H1 (cell line): ENCODE results near the gene ZNF652. TPM values are rescaled to one million over a fixed set of nuclear protein-coding genes. Genes with fewer than 3 reads are reported as not detected.
"Not testable (repeated sequence)": the region's sequence is repeated elsewhere in the genome, so short reads cannot be mapped to it uniquely, and the experiment has no call there.

ENCODE experiments used
- CTCF ChIA-PET: fragments of 300-600 bp; sonication (Branson Sonifier 250); formaldehyde crosslinking; loops from one replicate; lab custom pipeline; 2021; ENCODE audit not compliant: partially characterized antibody; lab: Charles Lee
- POLR2A ChIA-PET: fragments of 300-600 bp; sonication (Branson Sonifier 250); formaldehyde crosslinking; loops from one replicate; lab custom pipeline; 2021; ENCODE audit warnings: inconsistent platforms; ENCODE audit not compliant: partially characterized antibody; lab: Charles Lee
- DNase-seq, 2 experiments: peaks; one replicate each; pipeline versions ENCODE4 v3.0.0 to v3.0.0-alpha.2; 2010 to 2022; ENCODE audit warnings: low spot score in 2 of 2, low read depth in 1 of 2, mixed read lengths in 1 of 2
- FAIRE-seq: peaks from 2 replicates; lab custom pipeline; 2011; peaks lifted over from hg19 to GRCh38; lab: Jason Lieb, UNC
- H2AFZ ChIP-seq: 2 replicates; pipeline ENCODE4 v1.8.1; 2012; ENCODE audit warnings: low read length, inconsistent platforms
- H2AK5ac ChIP-seq: 2 replicates; pipeline ENCODE4 v1.6.1; 2013; ENCODE audit warnings: low read depth, low read length
- H2BK120ac ChIP-seq: replicated peaks from 2 replicates; pipeline ENCODE3; 2013; ENCODE audit warnings: low read depth, low read length, inconsistent platforms
- H2BK12ac ChIP-seq: 2 replicates; pipeline ENCODE4 v1.6.1; 2013; ENCODE audit warnings: low read depth, low read length
- H2BK15ac ChIP-seq: 2 replicates; pipeline ENCODE4 v1.6.1; 2013; ENCODE audit warnings: low read length
- H2BK20ac ChIP-seq: 2 replicates; pipeline ENCODE4 v1.6.1; 2013; ENCODE audit warnings: low read length
- H2BK5ac ChIP-seq: 2 replicates; pipeline ENCODE4 v1.6.1; 2013; ENCODE audit warnings: low read depth, low read length
- H3K14ac ChIP-seq: 2 replicates; pipeline ENCODE4 v1.6.1; 2013; ENCODE audit warnings: inconsistent platforms; ENCODE audit not compliant: insufficient read length
- H3K18ac ChIP-seq: 2 replicates; pipeline ENCODE4 v1.6.1; 2013; ENCODE audit warnings: low read length; ENCODE audit errors: extremely low read depth
- H3K23ac ChIP-seq: 2 replicates; pipeline ENCODE4 v1.6.1; 2013; ENCODE audit warnings: inconsistent platforms; ENCODE audit not compliant: insufficient read length
- H3K23me2 ChIP-seq: 2 replicates; pipeline ENCODE4 v1.6.1; 2013; ENCODE audit warnings: low read depth, low read length
- H3K27ac ChIP-seq: 2 replicates; pipeline ENCODE4 v1.6.1; 2011; ENCODE audit warnings: low read depth, low read length, inconsistent platforms
- H3K27me3 ChIP-seq, 4 experiments: replicated peaks in 1 of 4; 1 replicate in 1 of 4; 2 replicates in 3 of 4; pipeline versions ENCODE4 v1.6.1 to v1.8.1; 2011 to 2013; ENCODE audit warnings: low read length in 3 of 4, mild to moderate bottlenecking in 3 of 4, inconsistent platforms in 2 of 4, mixed read lengths in 2 of 4, moderate library complexity in 1 of 4; ENCODE audit not compliant: control insufficient read depth in 3 of 4, insufficient read depth in 3 of 4; ENCODE audit errors: extremely low read depth in 1 of 4
- H3K36me3 ChIP-seq, 4 experiments: 2 replicates each; pipeline versions ENCODE4 v1.6.1 to v1.8.1; 2011 to 2013; ENCODE audit warnings: mild to moderate bottlenecking in 4 of 4, low read length in 3 of 4, moderate library complexity in 2 of 4, control low read depth in 1 of 4, inconsistent platforms in 1 of 4; ENCODE audit not compliant: insufficient read depth in 4 of 4, control insufficient read depth in 2 of 4
- H3K4ac ChIP-seq: replicated peaks from 2 replicates; pipeline ENCODE3; 2013; ENCODE audit warnings: low read length, low read depth, mixed read lengths, inconsistent platforms; ENCODE audit not compliant: insufficient read length
- H3K4me1 ChIP-seq, 4 experiments: replicated peaks in 1 of 4; 1 replicate in 1 of 4; 2 replicates in 3 of 4; pipeline versions ENCODE4 v1.6.1 to v1.8.1; 2011 to 2013; ENCODE audit warnings: low read length in 3 of 4, inconsistent platforms in 2 of 4, mixed read lengths in 1 of 4; ENCODE audit not compliant: insufficient read depth in 4 of 4, control insufficient read depth in 3 of 4
- H3K4me2 ChIP-seq, 2 experiments: 2 replicates each; pipeline versions ENCODE4 v1.6.1 to v1.8.1; 2011 to 2013; ENCODE audit warnings: low read depth in 2 of 2, low read length in 2 of 2, control low read depth in 1 of 2, inconsistent platforms in 1 of 2, mild to moderate bottlenecking in 1 of 2; ENCODE audit not compliant: insufficient read depth in 1 of 2
- H3K4me3 ChIP-seq, 4 experiments: fragments of 200-600, 300-600 bp in 1 of 4; sonication (generic), shearing (Covaris generic), sonication (Bioruptor Twin) in 1 of 4; 2 replicates each; pipeline versions ENCODE4 v1.5.1 to v1.8.1; 2011 to 2016; ENCODE audit warnings: low read length in 4 of 4, low read depth in 3 of 4, control low read depth in 2 of 4, inconsistent platforms in 2 of 4, mild to moderate bottlenecking in 2 of 4, mixed read lengths in 1 of 4, moderate library complexity in 1 of 4; ENCODE audit not compliant: insufficient read depth in 2 of 4; ENCODE audit errors: extremely low read depth in 1 of 4
- H3K56ac ChIP-seq: replicated peaks from 2 replicates; pipeline ENCODE3; 2013; ENCODE audit warnings: low read depth, mild to moderate bottlenecking, mixed read lengths, low read length, inconsistent platforms; ENCODE audit not compliant: insufficient read length
- H3K79me1 ChIP-seq: 2 replicates; pipeline ENCODE4 v1.6.1; 2013; ENCODE audit warnings: low read depth, low read length, control low read depth
- H3K79me2 ChIP-seq, 2 experiments: 2 replicates each; pipeline versions ENCODE4 v1.6.1 to v1.8.1; 2012 to 2013; ENCODE audit warnings: low read length in 2 of 2, mild to moderate bottlenecking in 2 of 2, inconsistent platforms in 1 of 2; ENCODE audit not compliant: insufficient read depth in 2 of 2, control insufficient read depth in 1 of 2
- H3K9ac ChIP-seq, 4 experiments: replicated peaks in 1 of 4; 1 replicate in 1 of 4; 2 replicates in 3 of 4; pipeline versions ENCODE4 v1.6.1 to v1.8.1; 2011 to 2013; ENCODE audit warnings: low read depth in 3 of 4, low read length in 3 of 4, control low read depth in 2 of 4, mild to moderate bottlenecking in 2 of 4, moderate library complexity in 2 of 4, inconsistent platforms in 1 of 4; ENCODE audit errors: extremely low read depth in 1 of 4
- H3K9me3 ChIP-seq, 2 experiments: 2 replicates each; pipeline versions ENCODE4 v1.6.1 to v1.8.1; 2012 to 2013; ENCODE audit warnings: mild to moderate bottlenecking in 2 of 2, moderate library complexity in 2 of 2, control low read depth in 1 of 2, inconsistent platforms in 1 of 2, low read depth in 1 of 2, low read length in 1 of 2, mixed read lengths in 1 of 2; ENCODE audit not compliant: insufficient read depth in 2 of 2
- H4K20me1 ChIP-seq, 2 experiments: replicated peaks in 1 of 2; 2 replicates each; pipeline versions ENCODE3 to v1.8.1; 2011 to 2013; ENCODE audit warnings: inconsistent platforms in 2 of 2, low read length in 2 of 2, mild to moderate bottlenecking in 1 of 2; ENCODE audit not compliant: insufficient read depth in 2 of 2, control insufficient read depth in 1 of 2
- H4K5ac ChIP-seq: 2 replicates; pipeline ENCODE4 v1.6.1; 2013; ENCODE audit warnings: low read length, low read depth, mixed read lengths, inconsistent platforms; ENCODE audit not compliant: insufficient read length
- H4K8ac ChIP-seq: 2 replicates; pipeline ENCODE4 v1.8.0; 2013; ENCODE audit warnings: mild to moderate bottlenecking, moderate library complexity, low read length, inconsistent platforms; ENCODE audit not compliant: insufficient read depth; ENCODE audit errors: extremely low read depth
- H4K91ac ChIP-seq: replicated peaks from 2 replicates; pipeline ENCODE3; 2013; ENCODE audit warnings: low read length, mixed read lengths, inconsistent platforms; ENCODE audit not compliant: insufficient read length
- whole genome bisulfite sequencing, 2 experiments: shearing (Covaris generic) in 1 of 2; methylation state at CpG; one replicate each; pipeline versions ENCODE4 v1.1.6 to v1.1.7; 2013 to 2015; ENCODE audit warnings: low lambda C conversion rate in 2 of 2, mixed read lengths in 2 of 2, inconsistent platforms in 1 of 2, low coverage in 1 of 2, missing lambda C conversion rate in 1 of 2; ENCODE audit not compliant: insufficient replicate concordance in 2 of 2, insufficient coverage in 1 of 2, insufficient read length in 1 of 2; ENCODE audit errors: extremely low coverage in 1 of 2, missing lambda C conversion rate in 1 of 2; 5-methylcytosine and 5-hydroxymethylcytosine counted together
- polyA plus RNA-seq, 7 experiments: library from polyadenylated mRNA; depleted of rRNA in 3 of 7; stranded (reverse) in 5 of 7; unstranded in 2 of 7; fragments of >200 nt in 5 of 7; fragments of 200-250 nt in 2 of 7; gene quantifications; 1 replicate in 5 of 7; 2 replicates in 1 of 7; 4 replicates in 1 of 7; pipeline versions ENCODE4 v1.2.1 to v1.2.3, GENCODE V29; 2011 to 2013; ENCODE audit warnings: missing spikeins in 2 of 7, mixed read lengths in 2 of 7
- total RNA-seq: library from RNA; stranded (reverse); fragmentation: NEBNext Ultra II Directional; extraction: Animal tissue kit (Norgen Biotek cat#: 25700); gene quantifications from 2 replicates; pipeline ENCODE4 v1.2.1, GENCODE V29; 2021

ZNF652 gene
- total and polyA plus RNA-seq, 2 of the 8 experiments (the other 6 are each of a cell fraction or from before 2014, with no cell fraction given) = 13.5 to 39.6 TPM

GRCh38 chr17:49286261-49286973 lies 75.6 kb downstream of the ZNF652 start:
- not testable (repeated sequence) for H3K18ac ChIP-seq, H3K4me1 ChIP-seq, H3K9ac ChIP-seq, H4K8ac ChIP-seq, H3K56ac ChIP-seq, H3K36me3 ChIP-seq, H3K27me3 ChIP-seq, H3K14ac ChIP-seq, FAIRE-seq, DNase-seq, H3K79me2 ChIP-seq, H3K23me2 ChIP-seq, H2BK15ac ChIP-seq, H4K5ac ChIP-seq, H4K20me1 ChIP-seq, H2BK20ac ChIP-seq, H2BK5ac ChIP-seq, H2BK120ac ChIP-seq, H3K4me3 ChIP-seq, H3K4ac ChIP-seq, H3K27ac ChIP-seq, H3K23ac ChIP-seq, H3K9me3 ChIP-seq, H2BK12ac ChIP-seq, H4K91ac ChIP-seq, H2AFZ ChIP-seq, H3K79me1 ChIP-seq, H2AK5ac ChIP-seq, H3K4me2 ChIP-seq
- CTCF ChIA-PET = interaction anchor here (0.6 to 2.0 kb wide), 4 partner anchors 9 to 150 kb away, joined by 3 to 7 read pairs (median 4); no protein-coding TSS in a partner anchor
- 97% methylated on average over 16 of the region's 24 CpGs; no CpG with 5 or more reads in 1 of the 2 experiments for WGBS, 2 experiments
- POLR2A ChIA-PET = interaction anchor here (0.7 to 1.6 kb wide), 3 partner anchors 11 to 228 kb away, joined by 3 to 4 read pairs (median 3); no protein-coding TSS in a partner anchor
